NCI-H1436 (cell line): ENCODE data around the gene EFNA3.
A peak's percentile ranks its signal among the peaks of the same experiment; 100 is the strongest.

Source experiments
- DNase-seq: peaks from one replicate; lab custom pipeline; 2025; lab: John Stamatoyannopoulos, UW

The EFNA3 gene

GRCh38 chr1:155048449-155049334, 29.9 kb upstream of the EFNA3 start:
- DNase-seq = no peak

- no peak for DNase-seq
Observed at GRCh38 chr1:155049651-155050559, 28.7 kb upstream of the EFNA3 start.

GRCh38 chr1:155050560-155051341, 27.9 kb upstream of the EFNA3 start, which contains the start of gene ADAM15:
Gene ADAM15, plus strand, starts transcription at chr1:155051316. Its CDS starts 71 bp downstream, at chr1:155051387.
- peak; percentile 63 for DNase-seq

- no peak for DNase-seq
Observed at GRCh38 chr1:155051342-155051776, 27.3 kb upstream of the EFNA3 start.

- DNase-seq = peak; percentile 51
Observed at GRCh38 chr1:155051777-155052398, 26.7 kb upstream of the EFNA3 start.

GRCh38 chr1:155052439-155053395, 25.9 kb upstream of the EFNA3 start:
- DNase-seq = peak; percentile 80

- DNase-seq = no peak
Observed at GRCh38 chr1:155053531-155054105, 25.0 kb upstream of the EFNA3 start.

GRCh38 chr1:155057104-155057503, 21.5 kb upstream of the EFNA3 start:
- no peak for DNase-seq

GRCh38 chr1:155057788-155058211, 20.8 kb upstream of the EFNA3 start:
- DNase-seq = no peak

GRCh38 chr1:155060736-155061135, 17.9 kb upstream of the EFNA3 start:
- no peak for DNase-seq

GRCh38 chr1:155061381-155062150, 17.1 kb upstream of the EFNA3 start:
- DNase-seq = peak; percentile 92

GRCh38 chr1:155062151-155062686, 16.4 kb upstream of the EFNA3 start:
- DNase-seq = no peak

GRCh38 chr1:155062702-155063411, 15.8 kb upstream of the EFNA3 start:
- DNase-seq = peak; percentile 66

GRCh38 chr1:155063550-155064110, 15.0 kb upstream of the EFNA3 start, which contains the start of gene EFNA4:
Gene EFNA4, plus strand, starts transcription at chr1:155063740. Its CDS starts 84 bp downstream, at chr1:155063824.
- peak; percentile 47 for DNase-seq

- no peak for DNase-seq
Observed at GRCh38 chr1:155064111-155064831, 14.4 kb upstream of the EFNA3 start.

GRCh38 chr1:155064832-155065429, 13.7 kb upstream of the EFNA3 start:
- no peak for DNase-seq
